Pulmonary artery endothelial cell (primary cell): ENCODE data around the gene MCTS1. TPM values are rescaled to one million over a fixed set of nuclear protein-coding genes. Genes with fewer than 3 reads are reported as not detected.
"Not testable (repeated sequence)": the region's sequence is repeated elsewhere in the genome, so short reads cannot be mapped to it uniquely, and the experiment has no call there.

Source experiments
- DNase-seq: peaks from one replicate; pipeline ENCODE4 v3.0.0-alpha.2; 2011; ENCODE audit warnings: low read depth, low spot score
- total RNA-seq: library from RNA; depleted of rRNA; stranded (reverse); fragments of >200 nt; gene quantifications from 2 replicates; pipeline ENCODE4 v1.2.3, GENCODE V29; 2014

MCTS1 gene
- total RNA-seq, 1 donor from 2014 or later = 41.0 TPM

GRCh38 chrX:120629667-120630537 is 26.0 kb downstream of the MCTS1 start, which contains the start of gene C1GALT1C1:
C1GALT1C1 (minus strand) TSS chrX:120630054; CDS start chrX:120627166, 2,888 bp downstream.
- peak; percentile 74 for DNase-seq

- no peak for DNase-seq
Measured at GRCh38 chrX:120638619-120639018, 34.7 kb downstream of the MCTS1 start.

DNA sequence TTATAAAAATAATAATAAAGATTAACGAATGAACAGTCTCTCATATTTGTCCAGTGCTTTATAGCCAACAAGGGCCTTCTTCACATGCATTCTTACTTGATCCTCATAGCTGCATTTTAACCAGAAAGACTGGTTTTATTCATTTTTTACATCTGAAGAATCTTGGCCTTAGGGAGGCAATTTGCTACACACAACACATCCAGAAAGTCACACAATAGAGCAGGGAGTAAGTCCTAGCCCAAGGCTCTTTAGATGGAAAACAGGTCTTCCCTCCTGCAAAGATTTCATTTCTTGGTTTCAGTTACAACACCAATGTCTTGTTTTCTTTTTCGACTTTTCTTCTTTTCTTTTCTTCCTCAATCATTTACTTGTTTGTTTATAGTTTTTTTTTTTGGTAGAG is 39.0 kb downstream of the MCTS1 start:
- no peak for DNase-seq

GRCh38 chrX:120647127-120647526 is 43.2 kb downstream of the MCTS1 start:
- no peak for DNase-seq

DNA sequence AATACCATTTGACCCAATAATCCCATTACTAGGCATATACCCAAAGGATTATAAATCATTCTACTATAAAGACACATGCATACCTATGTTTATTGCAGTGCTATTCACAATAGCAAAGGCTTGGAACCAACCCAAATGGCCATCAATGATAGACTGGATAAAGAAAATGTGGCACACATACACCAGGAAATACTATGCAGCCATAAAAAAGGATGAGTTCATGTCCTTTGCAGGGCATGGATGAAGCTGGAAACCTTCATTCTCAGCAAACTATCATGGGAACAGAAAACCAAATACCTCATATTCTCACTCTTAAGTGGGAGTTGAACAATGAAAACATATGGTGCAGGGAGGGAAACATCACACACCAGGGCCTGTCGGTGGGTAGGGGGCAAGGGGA is 48.4 kb downstream of the MCTS1 start:
- DNase-seq = not testable (repeated sequence)

DNA sequence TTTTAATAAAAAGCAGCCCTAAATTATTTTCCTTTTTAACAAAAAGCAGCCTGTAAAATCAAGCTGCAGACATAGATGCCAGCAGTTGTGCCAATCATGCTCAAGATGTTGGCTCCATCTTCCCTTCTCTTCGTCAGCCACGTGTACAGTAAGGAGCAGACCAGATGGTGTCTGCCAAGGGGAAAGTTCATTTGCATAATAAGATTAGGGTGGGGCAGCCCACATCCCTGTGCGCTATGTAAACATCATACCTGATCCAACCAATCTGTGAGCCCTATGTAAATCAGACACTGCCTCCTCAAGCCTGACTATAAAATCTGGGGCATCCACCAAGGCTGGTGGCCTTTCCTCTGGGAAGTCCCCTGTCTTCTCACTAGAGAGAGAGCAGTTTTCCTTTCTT is 49.1 kb downstream of the MCTS1 start:
- no peak for DNase-seq

GRCh38 chrX:120660637-120661036 is 56.7 kb downstream of the MCTS1 start:
- DNase-seq = no peak

Other genes starting within 250 kb of the MCTS1 start
- not detected in 2 replicates for gene ATP1B4, start 242.0 kb upstream of the MCTS1 start, total RNA-seq
- 141 and 142 TPM in 2 replicates for gene LAMP2, start 134.8 kb upstream of the MCTS1 start, total RNA-seq
- gene CUL4B, start 43.1 kb upstream of the MCTS1 start, total RNA-seq = 86.1 and 89.2 TPM in 2 replicates
- 68.4 and 86.1 TPM in 2 replicates for gene C1GALT1C1, start 26.0 kb downstream of the MCTS1 start, total RNA-seq